Activated CD8-positive, alpha-beta T cell treated with anti-CD3 and anti-CD28 coated beads, Interleukin-2, amount 10 ng/mL, durations not matched to agents 7 days and 5 days (primary cell): ENCODE data around the gene DENND1A. TPM values are rescaled to one million over a fixed set of nuclear protein-coding genes. Genes with fewer than 3 reads are reported as not detected.

Source experiments
- ATAC-seq: fragments of 150-1000 bp; cut with Tn5 transposase; one replicate; pipeline ENCODE4 v1.10.0; 2021; ENCODE audit warnings: moderate library complexity
- CTCF ChIA-PET: fragments of 350-600 bp; sonication (Branson Sonifier 250); formaldehyde crosslinking; loops from one replicate; lab custom pipeline; 2021; ENCODE audit warnings: antibody characterized with exemption; lab: Charles Lee
- POLR2A ChIA-PET: fragments of 350-600 bp; sonication (Branson Sonifier 250); formaldehyde crosslinking; loops from one replicate; lab custom pipeline; 2021; ENCODE audit warnings: antibody characterized with exemption; lab: Charles Lee
- DNase-seq: peaks from one replicate; pipeline ENCODE4 v3.0.0-alpha.2; 2020
- H3K27ac Mint-ChIP-seq: one replicate; pipeline ENCODE4 v1.8.0; 2021; ENCODE audit warnings: mild to moderate bottlenecking, mixed read lengths
- H3K27me3 Mint-ChIP-seq: one replicate; pipeline ENCODE4 v1.8.0; 2021; ENCODE audit warnings: low read depth, mixed read lengths
- H3K36me3 Mint-ChIP-seq: one replicate; pipeline ENCODE4 v1.8.0; 2021; ENCODE audit warnings: low read depth, mixed read lengths
- H3K4me1 Mint-ChIP-seq: one replicate; pipeline ENCODE4 v1.8.0; 2021; ENCODE audit warnings: low read depth, mixed read lengths
- H3K4me3 Mint-ChIP-seq: one replicate; pipeline ENCODE4 v1.8.0; 2021; ENCODE audit warnings: mild to moderate bottlenecking, mixed read lengths
- H3K9me3 Mint-ChIP-seq: one replicate; pipeline ENCODE4 v1.8.0; 2022; ENCODE audit warnings: mixed read lengths; ENCODE audit not compliant: insufficient read depth
- total RNA-seq, 2 experiments: library from RNA; stranded (reverse); gene quantifications; one replicate each; pipeline ENCODE4 v1.2.3, GENCODE V29; 2021

The DENND1A gene
- total RNA-seq, 2 experiments from 2014 or later = 13.0 to 15.5 TPM

DNA sequence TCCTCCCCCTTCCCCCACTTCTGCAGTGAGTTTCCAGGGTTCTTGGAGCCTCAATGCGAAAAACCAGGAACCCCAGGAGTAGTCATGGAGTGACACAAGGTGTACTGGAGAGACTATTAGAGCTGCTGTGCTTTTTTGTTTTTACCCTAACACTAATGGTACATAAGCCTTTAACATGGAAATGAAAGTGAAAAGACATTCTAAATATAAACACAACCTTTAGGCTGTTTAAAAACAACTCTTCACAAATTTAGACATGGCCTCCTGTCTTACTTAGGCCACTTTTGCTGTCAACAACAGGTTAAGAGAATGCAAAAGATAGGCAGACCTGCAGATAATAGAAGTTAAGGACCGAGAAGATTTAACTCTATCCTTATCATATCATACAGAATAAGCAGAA is 232.2 kb downstream of the DENND1A start:
- no peak for ATAC-seq
- no peaks in the 10 kb centered on the region for H3K27me3 Mint-ChIP-seq

DNA sequence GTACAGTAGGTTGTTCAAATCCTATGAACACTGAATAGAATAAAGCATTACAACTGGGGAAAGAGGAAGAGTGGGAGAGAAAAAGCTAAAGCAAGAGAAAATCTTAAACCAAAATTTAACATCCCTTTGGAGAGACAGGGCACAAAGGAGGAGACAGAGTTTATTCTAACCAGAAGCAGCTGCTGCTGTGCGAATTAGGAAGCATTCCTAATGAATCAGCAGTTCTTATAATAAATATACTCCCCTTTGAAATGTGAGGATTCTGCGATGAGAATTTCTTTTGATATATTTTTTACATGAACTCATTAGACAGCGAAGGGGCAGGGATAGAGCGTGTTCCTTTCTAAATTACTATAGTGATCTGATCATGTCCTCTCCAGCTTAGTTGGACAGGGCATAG is 233.4 kb downstream of the DENND1A start:
- DNase-seq (no peak), ATAC-seq (no peak)
- Mint-ChIP-seq H3K4me3 (no peak overlapping the region), H3K27me3 (no peaks in the 10 kb centered on the region), H3K4me1 (no peaks in the 10 kb centered on the region), H3K27ac (no peak overlapping the region), H3K36me3 (peaks cover 5% of the 10 kb centered on the region), H3K9me3 (peaks cover 7% of the 10 kb centered on the region)
- CTCF ChIA-PET = no interaction called here
- POLR2A ChIA-PET = no interaction called here

More for the DNA sequence above, 232.2 kb downstream of the DENND1A start:
- Mint-ChIP-seq H3K36me3 (peaks cover 11% of the 10 kb centered on the region), H3K4me1 (no peaks in the 10 kb centered on the region), H3K27ac (no peak overlapping the region), H3K9me3 (peaks cover 18% of the 10 kb centered on the region), H3K4me3 (no peak overlapping the region)
- CTCF ChIA-PET = no interaction called here
- POLR2A ChIA-PET = no interaction called here
- DNase-seq = no peak

DNA sequence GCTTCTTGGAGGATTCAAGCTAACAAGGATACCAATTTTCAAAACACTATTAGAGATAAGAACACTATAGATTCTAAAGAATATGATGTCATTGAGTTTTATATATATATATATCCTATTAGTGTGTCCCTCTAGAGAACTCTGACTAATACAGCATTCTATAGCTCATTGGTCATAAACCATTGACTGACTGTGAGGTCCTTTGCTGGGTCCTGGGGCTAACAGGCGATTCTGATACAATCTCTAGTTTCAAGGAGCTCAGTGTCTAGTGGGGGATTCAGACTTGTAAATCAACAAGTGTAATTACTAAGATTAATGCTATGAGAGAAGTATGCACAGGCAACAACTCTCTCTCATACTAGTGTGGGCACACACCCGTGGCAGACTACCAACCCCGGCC is 234.5 kb downstream of the DENND1A start:
- Mint-ChIP-seq H3K9me3 (no peaks in the 10 kb centered on the region), H3K27ac (no peak overlapping the region), H3K4me1 (no peaks in the 10 kb centered on the region), H3K4me3 (no peak overlapping the region), H3K27me3 (no peaks in the 10 kb centered on the region), H3K36me3 (no peaks in the 10 kb centered on the region)
- POLR2A ChIA-PET = no interaction called here
- CTCF ChIA-PET = no interaction called here
- ATAC-seq (no peak), DNase-seq (no peak)

DNA sequence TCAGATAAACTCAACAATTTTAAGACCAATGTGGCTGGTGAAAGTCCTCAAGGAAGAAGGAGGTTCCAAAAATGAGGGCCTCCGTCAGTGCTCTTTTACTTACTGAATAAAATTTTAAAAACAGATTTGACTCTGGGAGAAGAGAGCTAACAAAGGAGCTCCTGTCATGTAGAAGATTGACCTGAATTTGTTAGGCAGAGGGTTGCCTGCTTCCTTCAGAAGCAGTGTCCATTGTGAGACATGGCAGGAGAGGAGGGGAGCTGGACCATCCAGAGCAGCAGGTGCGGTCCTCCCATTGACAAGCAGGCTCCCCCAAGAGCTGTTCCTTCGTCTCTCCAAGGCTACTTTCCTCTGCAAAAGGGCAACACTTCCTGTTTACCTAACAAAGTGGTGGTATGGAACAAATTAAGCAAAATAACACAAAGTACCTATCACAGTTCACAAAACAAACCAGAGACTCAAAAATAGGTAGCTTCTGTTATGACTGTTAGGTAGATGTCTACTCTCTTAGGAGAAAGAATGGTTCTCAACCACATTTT is 238.1 kb downstream of the DENND1A start:
- no peak for ATAC-seq
- no peak for DNase-seq
- CTCF ChIA-PET = interaction anchor here (0.9 kb wide), 1 partner anchor 349 kb away, joined by 3 read pairs; no protein-coding TSS in a partner anchor

DNA sequence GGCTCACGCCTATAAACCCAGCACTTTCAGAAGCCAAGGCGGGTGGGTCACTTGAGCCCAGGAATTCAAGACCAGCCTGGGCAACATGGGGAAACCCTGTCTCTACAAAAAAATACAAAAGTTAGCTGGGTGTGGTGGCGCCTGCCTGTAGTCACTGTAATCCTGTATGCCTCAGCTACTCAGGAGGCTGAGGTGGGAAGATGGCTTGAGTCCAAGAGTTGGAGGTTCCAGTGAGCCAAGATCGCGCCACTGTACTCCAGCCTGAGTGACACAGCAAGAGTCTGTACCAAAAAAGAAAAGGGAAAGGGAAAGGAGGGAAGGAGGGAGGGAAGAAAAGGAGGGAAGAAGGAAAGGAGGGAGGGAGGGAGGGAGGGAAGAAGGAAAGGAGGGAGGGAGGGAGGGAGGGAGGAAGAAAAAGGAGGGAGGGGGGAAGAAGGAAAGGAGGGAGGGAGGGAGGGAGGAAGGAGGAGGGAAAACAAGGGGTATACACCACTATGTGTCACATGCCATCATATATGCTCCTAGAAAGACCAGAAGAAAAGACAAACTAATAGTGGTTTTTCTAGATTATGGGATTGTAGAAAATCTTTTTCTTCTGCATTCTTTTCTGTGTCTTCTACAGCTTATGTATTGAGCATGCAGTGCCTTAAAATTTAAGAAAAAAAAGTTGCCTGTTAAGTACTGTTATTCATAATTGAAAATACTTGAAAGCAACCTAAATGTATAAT is 240.1 kb downstream of the DENND1A start:
- Mint-ChIP-seq H3K27me3 (no peaks in the 10 kb centered on the region), H3K9me3 (no peaks in the 10 kb centered on the region), H3K36me3 (no peaks in the 10 kb centered on the region), H3K4me3 (no peak overlapping the region), H3K27ac (no peak overlapping the region), H3K4me1 (peaks cover 4% of the 10 kb centered on the region)
- no peak for ATAC-seq
- no peak for DNase-seq
- ChIA-PET POLR2A (no interaction called here), CTCF (no interaction called here)

More for the DNA sequence above, 238.1 kb downstream of the DENND1A start:
- POLR2A ChIA-PET = no interaction called here
- H3K27me3 Mint-ChIP-seq = no peaks in the 10 kb centered on the region
- H3K4me3 Mint-ChIP-seq = no peak overlapping the region
- H3K4me1 Mint-ChIP-seq = no peaks in the 10 kb centered on the region
- no peaks in the 10 kb centered on the region for H3K9me3 Mint-ChIP-seq
- no peaks in the 10 kb centered on the region for H3K36me3 Mint-ChIP-seq
- no peak overlapping the region for H3K27ac Mint-ChIP-seq

DNA sequence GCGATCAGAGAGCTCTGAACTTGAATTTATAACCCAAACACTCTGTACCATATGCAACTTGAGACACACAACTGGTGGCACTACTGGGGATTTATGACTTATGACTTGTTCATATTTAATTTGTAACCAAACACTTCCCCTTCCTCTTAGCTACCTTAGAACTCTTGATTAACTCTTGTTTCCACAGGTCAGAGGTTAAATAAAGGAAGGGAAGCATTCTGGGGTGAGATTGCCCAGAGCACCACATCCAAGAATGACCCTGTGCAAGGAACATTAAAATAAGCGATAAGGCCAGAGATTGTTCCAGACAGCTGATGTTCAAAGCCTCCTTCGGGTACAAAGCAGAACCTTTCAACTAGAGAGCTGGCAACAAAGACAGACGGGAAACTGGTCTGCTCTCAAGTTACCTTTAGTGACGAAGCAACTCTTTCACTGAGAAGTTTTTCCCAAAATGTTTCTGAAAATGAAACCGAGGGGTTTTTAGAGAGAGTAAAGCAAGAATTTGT is 242.6 kb downstream of the DENND1A start:
- Mint-ChIP-seq H3K27ac (no peak overlapping the region), H3K4me3 (no peak overlapping the region), H3K36me3 (no peaks in the 10 kb centered on the region), H3K4me1 (peaks cover 14% of the 10 kb centered on the region), H3K9me3 (no peaks in the 10 kb centered on the region), H3K27me3 (no peaks in the 10 kb centered on the region)
- DNase-seq (no peak), ATAC-seq (no peak)
- CTCF ChIA-PET = no interaction called here
- POLR2A ChIA-PET = no interaction called here

DNA sequence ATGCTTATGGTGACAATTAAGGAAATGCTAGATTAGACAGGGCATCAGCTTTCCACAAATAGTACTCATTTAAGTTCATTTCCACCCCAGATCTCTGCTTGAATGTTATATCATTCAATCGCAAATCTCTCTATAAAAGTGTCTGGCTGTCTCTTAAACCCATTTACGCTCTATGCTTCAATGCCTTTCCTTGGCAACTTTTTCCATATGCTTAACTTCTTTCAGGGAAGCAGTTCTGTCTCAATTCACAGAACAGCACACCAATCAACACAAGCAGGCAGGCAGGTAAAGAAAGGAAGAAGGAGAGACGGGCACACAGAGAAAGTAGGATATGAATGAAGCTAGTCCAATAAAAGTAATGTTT is 243.1 kb downstream of the DENND1A start:
- Mint-ChIP-seq H3K27me3 (no peaks in the 10 kb centered on the region), H3K4me1 (peaks cover 14% of the 10 kb centered on the region), H3K36me3 (no peaks in the 10 kb centered on the region), H3K27ac (no peak overlapping the region), H3K4me3 (no peak overlapping the region), H3K9me3 (no peaks in the 10 kb centered on the region)
- CTCF ChIA-PET = no interaction called here
- DNase-seq (no peak), ATAC-seq (no peak)
- POLR2A ChIA-PET = no interaction called here

DNA sequence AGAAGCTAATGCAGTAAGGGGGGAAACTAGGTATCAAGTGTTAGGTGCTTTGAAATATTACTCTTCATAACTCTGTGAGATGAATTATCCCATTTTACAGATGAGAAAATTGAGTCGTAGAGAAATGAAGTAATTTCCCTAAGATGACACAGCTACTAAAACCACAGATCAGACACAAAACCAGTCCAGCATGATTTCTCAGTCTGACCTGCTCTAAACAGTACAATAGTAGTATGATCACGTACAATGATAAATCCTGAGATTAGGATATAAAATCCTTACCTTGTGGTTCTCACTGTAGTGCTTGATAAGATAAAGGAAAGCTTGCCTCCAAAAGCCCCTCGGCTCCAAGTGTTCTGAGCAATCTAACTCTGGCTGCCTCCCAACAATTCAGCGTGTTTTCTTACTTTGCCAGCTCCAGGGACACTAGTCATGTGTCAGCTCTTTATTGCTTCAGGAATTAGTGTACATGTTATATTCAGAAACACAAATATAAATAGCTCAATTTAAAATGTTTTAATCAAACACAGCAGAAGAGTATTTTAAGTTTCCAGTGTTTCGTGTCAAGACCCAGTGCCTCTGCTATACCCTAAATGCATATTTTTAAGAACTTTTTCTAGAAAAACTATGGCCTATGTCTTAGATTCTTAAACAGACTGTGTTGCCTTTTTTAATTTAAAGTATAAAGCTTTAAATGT is 243.6 kb downstream of the DENND1A start:
- Mint-ChIP-seq H3K27me3 (no peaks in the 10 kb centered on the region), H3K4me3 (no peak overlapping the region), H3K27ac (no peak overlapping the region), H3K36me3 (no peaks in the 10 kb centered on the region), H3K4me1 (peaks cover 14% of the 10 kb centered on the region), H3K9me3 (no peaks in the 10 kb centered on the region)
- ChIA-PET POLR2A (no interaction called here), CTCF (no interaction called here)
- DNase-seq (no peak), ATAC-seq (no peak)

DNA sequence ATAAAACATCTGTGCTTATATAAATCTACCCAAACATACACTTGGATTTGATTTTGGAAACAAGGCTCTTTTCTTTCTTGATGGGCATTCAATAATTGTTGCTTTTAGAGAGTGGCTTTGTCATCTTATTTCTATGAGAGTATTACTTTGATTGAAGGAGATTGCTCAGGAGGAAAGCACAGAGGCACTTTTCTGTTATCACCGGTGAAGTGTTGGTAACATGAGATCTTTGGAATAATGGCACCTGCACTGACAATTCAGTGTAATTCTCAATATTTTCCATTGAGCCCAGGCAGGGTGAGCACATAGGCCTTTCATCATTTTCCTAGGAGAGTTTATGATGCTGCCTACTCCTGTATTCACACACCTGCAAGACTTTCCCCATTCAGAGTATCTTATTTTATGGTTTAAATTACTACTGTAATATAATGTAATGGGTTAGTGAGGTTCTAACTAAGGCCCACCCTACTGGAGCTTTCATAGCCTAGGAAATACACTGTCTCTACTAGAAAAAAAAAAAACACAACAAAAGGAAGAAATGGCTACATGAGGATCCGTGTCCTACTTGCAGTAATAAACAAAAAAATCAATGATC is 244.3 kb downstream of the DENND1A start:
- H3K4me1 Mint-ChIP-seq = peaks cover 14% of the 10 kb centered on the region
- H3K27me3 Mint-ChIP-seq = no peaks in the 10 kb centered on the region
- no peaks in the 10 kb centered on the region for H3K36me3 Mint-ChIP-seq
- ChIA-PET POLR2A (no interaction called here), CTCF (no interaction called here)
- ATAC-seq (no peak), DNase-seq (no peak)
- H3K27ac Mint-ChIP-seq = no peak overlapping the region
- no peak overlapping the region for H3K4me3 Mint-ChIP-seq
- H3K9me3 Mint-ChIP-seq = no peaks in the 10 kb centered on the region

DNA sequence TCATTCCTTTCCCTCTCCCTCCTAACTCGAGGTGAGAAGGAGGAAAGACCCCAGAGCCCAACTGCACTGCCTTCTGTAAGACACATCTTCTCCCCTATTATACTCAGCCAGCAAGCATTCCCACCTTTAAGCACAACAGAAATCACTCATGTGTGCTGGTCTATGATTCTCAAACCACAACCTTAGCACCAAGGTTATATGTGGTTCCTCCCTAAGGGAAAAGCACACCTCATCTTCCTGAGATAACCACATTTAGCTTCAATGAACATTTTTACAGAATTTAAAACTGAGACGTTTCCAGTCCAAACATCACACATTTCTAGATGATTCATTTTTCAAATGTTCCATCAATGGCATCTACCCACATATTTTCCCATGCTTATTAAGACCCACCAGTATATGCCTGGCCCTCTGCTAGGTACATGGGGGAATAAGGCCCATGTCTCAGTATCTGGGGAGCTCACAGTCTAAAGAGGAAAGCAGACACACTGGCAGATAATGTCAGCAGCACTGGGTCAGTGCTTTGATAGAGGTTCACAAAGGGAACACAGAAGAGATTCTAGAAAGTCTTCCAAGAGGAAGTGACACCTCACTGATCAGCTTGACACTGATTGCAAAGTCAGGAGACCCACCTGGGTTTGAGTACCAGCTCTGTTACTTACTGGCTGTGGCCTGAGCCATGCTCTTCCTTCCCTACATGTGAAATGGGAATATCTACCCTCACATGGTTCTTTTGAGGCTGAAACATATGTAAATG is 245.4 kb downstream of the DENND1A start:
- H3K4me1 Mint-ChIP-seq = peaks cover 21% of the 10 kb centered on the region
- H3K27ac Mint-ChIP-seq = no peak overlapping the region
- H3K36me3 Mint-ChIP-seq = no peaks in the 10 kb centered on the region
- ATAC-seq = no peak
- H3K9me3 Mint-ChIP-seq = no peaks in the 10 kb centered on the region
- POLR2A ChIA-PET = no interaction called here
- DNase-seq = no peak
- H3K4me3 Mint-ChIP-seq = no peak overlapping the region
- H3K27me3 Mint-ChIP-seq = no peaks in the 10 kb centered on the region
- CTCF ChIA-PET = no interaction called here

DNA sequence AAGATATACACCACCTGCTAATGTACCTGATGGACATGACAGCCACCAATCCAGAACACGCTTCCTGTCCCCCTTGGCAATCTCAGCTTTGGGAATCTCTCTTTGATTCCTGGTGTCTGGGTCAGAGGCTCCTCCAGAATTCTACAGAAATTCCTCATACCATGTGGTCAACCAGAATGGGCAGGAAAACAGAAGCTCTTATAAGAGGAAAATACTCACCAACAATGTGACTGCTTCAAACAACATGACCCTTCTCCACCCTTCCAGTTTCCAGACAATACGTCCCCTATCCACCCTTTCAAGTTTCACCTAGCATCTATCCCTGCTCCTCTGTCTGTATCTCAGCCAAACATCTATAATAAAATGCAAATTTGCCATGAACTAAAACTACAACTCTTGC is 247.2 kb downstream of the DENND1A start:
- Mint-ChIP-seq H3K4me3 (no peak overlapping the region), H3K4me1 (peaks cover 30% of the 10 kb centered on the region), H3K36me3 (no peaks in the 10 kb centered on the region), H3K27me3 (no peaks in the 10 kb centered on the region), H3K9me3 (no peaks in the 10 kb centered on the region), H3K27ac (no peak overlapping the region)
- no peak for DNase-seq
- ChIA-PET POLR2A (no interaction called here), CTCF (no interaction called here)
- ATAC-seq = no peak
